ENCODE results near the gene NELFA. TPM values are rescaled to one million over a fixed set of nuclear protein-coding genes. Genes with fewer than 3 reads are reported as not detected.

NELFA gene
- total and polyA plus RNA-seq, 10 of the 15 experiments (the other 5 are each of a cell fraction or from before 2014, with no cell fraction given), result 0.39 to 38.6 (median 16.7) TPM

GRCh38 chr4:2007804-2008670 lies 737 bp downstream of the NELFA start:
- DNase-seq (ENCODE audit: low read depth, low spot score), result no peak
- Histone ChIP-seq H3K4me3 (peak overlapping the region; percentile 95), H3K79me2 (ENCODE audit: control insufficient read depth, insufficient read depth, low read length) (peaks cover 35% of the 10 kb centered on the region), H3K27me3 (replicated peaks in 1 of 2; ENCODE audit: control insufficient read depth in 2 of 2, insufficient read depth in 2 of 2, low read length in 1 of 2) (no peaks in the 10 kb centered on the region), H4K20me1 (ENCODE audit: control insufficient read depth, insufficient read depth) (no peaks in the 10 kb centered on the region), H3K4me2 (ENCODE audit: control insufficient read depth, insufficient read depth) (peak overlapping the region; percentile 85), H3K36me3 (ENCODE audit: control insufficient read depth in 2 of 2, insufficient read depth in 2 of 2, low read length in 1 of 2) (peaks cover 0 to 6% of the 10 kb centered on the region in 2 experiments; a peak in 1 of 4 replicates), H3K4me1 (ENCODE audit: control insufficient read depth, insufficient read depth, low read length) (peaks cover 5% of the 10 kb centered on the region), H3K27ac (ENCODE audit: control insufficient read depth, insufficient read depth) (peak overlapping the region; percentile 94), H2AFZ (ENCODE audit: control insufficient read depth, low read depth, low read length) (peak overlapping the region; percentile 95), H3K9me3 (replicated peaks; ENCODE audit: control insufficient read depth, insufficient read depth, low read length) (no peaks in the 10 kb centered on the region; the same call in 2 of the 3 replicates), H3K9ac (ENCODE audit: control insufficient read depth, insufficient read depth, low read length) (peak overlapping the region; percentile 83)
- no TSS peak for BruUV-seq (replicated peaks)
- intact Hi-C loops (cut with micrococcal nuclease; ENCODE audit: unreplicated experiment) (loop anchor here (10.0 kb wide), 1 partner anchor 177 kb away; no protein-coding TSS in a partner anchor), in situ Hi-C loops (cut with MboI) (no loop called here)
- peak; percentile 5 for ATAC-seq
- ChIA-PET RAD21 (ENCODE audit: unreplicated experiment) (interaction anchor here (0.8 to 1.1 kb wide), 2 partner anchors 133 to 135 kb away, joined by 3 to 6 read pairs; no protein-coding TSS in a partner anchor), POLR2A (interaction anchor here (0.6 to 1.3 kb wide), 2 partner anchors 13 to 134 kb away, joined by 3 to 5 read pairs; no protein-coding TSS in a partner anchor), SMC1A (ENCODE audit: uncharacterized antibody, unreplicated experiment) (interaction anchor here (0.6 to 1.4 kb wide), 2 partner anchors 12 to 44 kb away, joined by 3 to 4 read pairs; no protein-coding TSS in a partner anchor), CTCF (interaction anchor here (1.7 kb wide), 1 partner anchor 109 kb away, joined by 5 read pairs; no protein-coding TSS in a partner anchor)
- under 1% methylated on average over 38 of the region's 57 CpGs for WGBS (ENCODE audit: insufficient coverage, insufficient replicate concordance, low lambda C conversion rate, missing lambda C conversion rate)
- FAIRE-seq, result no peak
- no peak for TF ChIP-seq SKIL (IDR thresholded peaks at IDR 0.05; ENCODE audit: low read depth, poor library complexity, severe bottlenecking)
- TF ChIP-seq SMC3 (IDR thresholded peaks at IDR 0.05; ENCODE audit: borderline replicate concordance, low read length), result no peak

All from GM12878 (cell line).